ENCODE results near the gene SPATA25. TPM values are rescaled to one million over a fixed set of nuclear protein-coding genes. Genes with fewer than 3 reads are reported as not detected.

Gene SPATA25
- total RNA-seq, 3 donors from 2014 or later (not counting 1 experiment from before 2014, with no cell fraction given), result 1.2 TPM; not detected in 2

GRCh38 chr20:45909336-45909808, 21.9 kb upstream of the SPATA25 start:
- Mint-ChIP-seq H3K4me1 (peaks cover 9 to 16% of the 10 kb centered on the region in 2 donors), H3K36me3 (no peaks in the 10 kb centered on the region), H3K27ac (peak overlapping the region in 1 of 2 donors; percentile 73), H3K9me3 (no peaks in the 10 kb centered on the region), H3K4me3 (no peak overlapping the region), H3K27me3 (ENCODE audit: low read depth in 2 of 2) (peaks cover 0 to 2% of the 10 kb centered on the region in 2 donors)
- no peak for TF ChIP-seq CTCF (IDR thresholded peaks at IDR 0.05)
- Histone ChIP-seq H3K27ac (ENCODE audit: low read length) (no peak overlapping the region), H3K9me3 (ENCODE audit: control insufficient read depth, insufficient read depth, low read length) (no peaks in the 10 kb centered on the region), H3K36me3 (ENCODE audit: control insufficient read depth, insufficient read depth, low read length) (no peaks in the 10 kb centered on the region), H3K27me3 (ENCODE audit: control insufficient read depth, insufficient read depth, low read length) (peaks cover 8% of the 10 kb centered on the region), H3K4me3 (ENCODE audit: low read length) (no peak overlapping the region), H3K4me1 (ENCODE audit: control insufficient read depth, insufficient read depth, low read length) (peaks cover 23% of the 10 kb centered on the region)
- ATAC-seq, result no peak
- intact Hi-C loops (cut with micrococcal nuclease), result no loop called here
- DNase-seq, result no peak
- WGBS (ENCODE audit: insufficient coverage), result 95% methylated on average over 12 of the region's 12 CpGs

- no peaks in the 10 kb centered on the region for H3K36me3 Mint-ChIP-seq
- H3K4me1 ChIP-seq (ENCODE audit: control insufficient read depth, insufficient read depth, low read length), result peaks cover 23% of the 10 kb centered on the region
- peaks cover 8% of the 10 kb centered on the region for H3K27me3 ChIP-seq (ENCODE audit: control insufficient read depth, insufficient read depth, low read length)
- DNase-seq (no peak), ATAC-seq (no peak)
- no peaks in the 10 kb centered on the region for H3K9me3 Mint-ChIP-seq
- H3K4me3 Mint-ChIP-seq, result no peak overlapping the region
- H3K27ac Mint-ChIP-seq, result no peak overlapping the region
- intact Hi-C loops (cut with micrococcal nuclease), result no loop called here
- no peaks in the 10 kb centered on the region for H3K27me3 Mint-ChIP-seq (ENCODE audit: low read depth in 2 of 2)
- H3K9me3 ChIP-seq (ENCODE audit: control insufficient read depth, insufficient read depth, low read length), result no peaks in the 10 kb centered on the region
- no peak overlapping the region for H3K27ac ChIP-seq (ENCODE audit: low read length)
- H3K4me3 ChIP-seq (ENCODE audit: low read length), result no peak overlapping the region
- H3K36me3 ChIP-seq (ENCODE audit: control insufficient read depth, insufficient read depth, low read length), result no peaks in the 10 kb centered on the region
- 100% methylated on average over 2 of the region's 2 CpGs for WGBS (ENCODE audit: insufficient coverage)
- TF ChIP-seq CTCF (IDR thresholded peaks at IDR 0.05), result no peak
- peaks cover 9 to 16% of the 10 kb centered on the region in 2 donors for H3K4me1 Mint-ChIP-seq
These were observed 20.7 kb upstream of the SPATA25 start for GRCh38 chr20:45908084-45908483.

- Histone ChIP-seq H3K36me3 (ENCODE audit: control insufficient read depth, insufficient read depth, low read length) (no peaks in the 10 kb centered on the region), H3K4me3 (ENCODE audit: low read length) (no peak overlapping the region), H3K27ac (ENCODE audit: low read length) (no peak overlapping the region), H3K9me3 (ENCODE audit: control insufficient read depth, insufficient read depth, low read length) (no peaks in the 10 kb centered on the region), H3K27me3 (ENCODE audit: control insufficient read depth, insufficient read depth, low read length) (peaks cover 6% of the 10 kb centered on the region), H3K4me1 (ENCODE audit: control insufficient read depth, insufficient read depth, low read length) (peaks cover 21% of the 10 kb centered on the region)
- intact Hi-C loops (cut with micrococcal nuclease), result no loop called here
- DNase-seq, result no peak
- Mint-ChIP-seq H3K27me3 (ENCODE audit: low read depth in 2 of 2) (no peaks in the 10 kb centered on the region), H3K4me1 (peaks cover 9 to 16% of the 10 kb centered on the region in 2 donors), H3K27ac (no peak overlapping the region), H3K9me3 (no peaks in the 10 kb centered on the region), H3K4me3 (no peak overlapping the region), H3K36me3 (no peaks in the 10 kb centered on the region)
- ATAC-seq, result no peak
- no peak for TF ChIP-seq CTCF (IDR thresholded peaks at IDR 0.05)
- 96% methylated on average over 17 of the region's 17 CpGs for WGBS (ENCODE audit: insufficient coverage)
These were observed 20.0 kb upstream of the SPATA25 start for GRCh38 chr20:45907219-45907948.
